Right atrium auricular region (tissue), 2 donors: ENCODE data around the gene TPD52L2. TPM values are rescaled to one million over a fixed set of nuclear protein-coding genes. Genes with fewer than 3 reads are reported as not detected.
"Not testable (repeated sequence)": the region's sequence is repeated elsewhere in the genome, so short reads cannot be mapped to it uniquely, and the experiment has no call there.

Source experiments
- DNase-seq: peaks from one replicate; pipeline ENCODE4 v3.0.0-alpha.2; 2019; ENCODE audit warnings: low spot score
- H3K27ac ChIP-seq, 2 donors: fragments of 200-600 bp; sonication (generic); 1 replicate in 1 of 2; 2 replicates in 1 of 2; pipeline ENCODE4 v1.5.1; 2016 to 2019
- H3K27me3 ChIP-seq, 2 donors: fragments of 200-600 bp; sonication (generic); one replicate each; pipeline versions ENCODE4 v1.5.1 to v1.6.0; 2017 to 2019
- H3K36me3 ChIP-seq: fragments of 200-600 bp; sonication (generic); one replicate; pipeline ENCODE4 v1.5.1; 2016
- H3K4me1 ChIP-seq, 2 donors: fragments of 200-600 bp; sonication (generic); one replicate each; pipeline versions ENCODE4 v1.5.1 to v1.6.0; 2017 to 2019
- H3K4me3 ChIP-seq, 2 donors: fragments of 200-600 bp; sonication (generic); 1 replicate in 1 of 2; 2 replicates in 1 of 2; pipeline ENCODE4 v1.5.1; 2017 to 2019; ENCODE audit warnings: mild to moderate bottlenecking in 1 of 2, moderate library complexity in 1 of 2
- H3K9me3 ChIP-seq, 2 donors: fragments of 200-600 bp; sonication (generic); one replicate each; pipeline ENCODE4 v1.5.1; 2019
- CTCF ChIP-seq, 2 donors: fragments of 200-600 bp; sonication (generic); IDR thresholded peaks; one replicate each; pipeline ENCODE4 v1.5.1; 2019; ENCODE audit warnings: antibody characterized with exemption in 2 of 2
- total RNA-seq, 2 donors: library from RNA; depleted of rRNA; stranded (reverse); fragments of >200 nt; gene quantifications; one replicate each; pipeline ENCODE4 v1.1.0, GENCODE V29; 2016

The TPD52L2 gene
- total RNA-seq, 2 donors from 2014 or later: 80.6 to 84.0 TPM

DNA sequence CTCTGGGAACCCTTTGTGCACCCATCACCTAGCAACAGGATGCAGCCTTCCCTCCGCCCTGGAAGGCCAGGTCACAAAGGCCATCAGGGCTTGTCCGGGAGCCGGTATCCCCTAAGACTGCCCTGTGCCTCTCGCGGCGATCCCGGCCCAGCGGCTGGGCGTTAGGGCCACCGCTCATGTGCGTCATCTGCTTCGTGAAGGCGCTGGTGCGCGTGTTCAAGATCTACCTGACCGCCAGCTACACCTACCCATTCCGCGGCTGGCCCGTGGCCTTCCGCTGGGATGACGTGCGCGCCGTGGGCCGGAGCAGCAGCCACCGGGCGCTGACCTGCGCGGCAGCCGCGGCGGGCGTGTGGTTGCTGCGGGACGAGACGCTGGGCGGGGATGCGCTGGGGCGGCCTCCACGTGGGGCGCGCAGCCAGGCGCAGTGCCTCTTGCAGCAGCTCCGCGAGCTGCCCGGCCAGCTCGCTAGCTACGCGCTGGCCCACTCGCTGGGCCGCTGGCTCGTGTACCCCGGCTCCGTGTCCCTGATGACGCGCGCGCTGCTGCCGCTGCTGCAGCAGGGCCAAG, 3.6 kb upstream of the TPD52L2 start, which contains the start of gene ABHD16B:
Gene ABHD16B, plus strand, starts transcription at position 134 of the 570 bp plus-strand sequence. Its CDS starts 43 bp downstream, at position 177.
- H3K36me3 ChIP-seq: peaks cover 8% of the 10 kb centered on the region
- no peak for TF ChIP-seq CTCF (IDR thresholded peaks at IDR 0.05)
- peaks cover 0 to 50% of the 10 kb centered on the region in 2 donors for H3K4me1 ChIP-seq
- DNase-seq: no peak
- no peak within 1 kb of the TSS for H3K27ac ChIP-seq
- H3K27me3 ChIP-seq: no peaks in the 10 kb centered on the region
- no peaks in the 10 kb centered on the region for H3K9me3 ChIP-seq
- H3K4me3 ChIP-seq: no peak within 1 kb of the TSS

GRCh38 chr20:63861981-63862901, 2.8 kb upstream of the TPD52L2 start:
- Histone ChIP-seq H3K4me1 (peaks cover 0 to 51% of the 10 kb centered on the region in 2 donors), H3K27ac (no peak overlapping the region), H3K4me3 (no peak overlapping the region), H3K36me3 (peaks cover 8% of the 10 kb centered on the region), H3K9me3 (no peaks in the 10 kb centered on the region), H3K27me3 (no peaks in the 10 kb centered on the region)
- no peak for TF ChIP-seq CTCF (IDR thresholded peaks at IDR 0.05)
- DNase-seq: no peak

GRCh38 chr20:63863021-63863797, 1.9 kb upstream of the TPD52L2 start:
- Histone ChIP-seq H3K27me3 (no peaks in the 10 kb centered on the region), H3K9me3 (no peaks in the 10 kb centered on the region), H3K4me1 (peaks cover 0 to 42% of the 10 kb centered on the region in 2 donors), H3K4me3 (peak overlapping the region in 1 of 2 donors; percentile 79), H3K27ac (peak overlapping the region; percentile 89 to 97), H3K36me3 (peaks cover 9% of the 10 kb centered on the region)
- no peak for DNase-seq
- no peak for TF ChIP-seq CTCF (IDR thresholded peaks at IDR 0.05)

DNA sequence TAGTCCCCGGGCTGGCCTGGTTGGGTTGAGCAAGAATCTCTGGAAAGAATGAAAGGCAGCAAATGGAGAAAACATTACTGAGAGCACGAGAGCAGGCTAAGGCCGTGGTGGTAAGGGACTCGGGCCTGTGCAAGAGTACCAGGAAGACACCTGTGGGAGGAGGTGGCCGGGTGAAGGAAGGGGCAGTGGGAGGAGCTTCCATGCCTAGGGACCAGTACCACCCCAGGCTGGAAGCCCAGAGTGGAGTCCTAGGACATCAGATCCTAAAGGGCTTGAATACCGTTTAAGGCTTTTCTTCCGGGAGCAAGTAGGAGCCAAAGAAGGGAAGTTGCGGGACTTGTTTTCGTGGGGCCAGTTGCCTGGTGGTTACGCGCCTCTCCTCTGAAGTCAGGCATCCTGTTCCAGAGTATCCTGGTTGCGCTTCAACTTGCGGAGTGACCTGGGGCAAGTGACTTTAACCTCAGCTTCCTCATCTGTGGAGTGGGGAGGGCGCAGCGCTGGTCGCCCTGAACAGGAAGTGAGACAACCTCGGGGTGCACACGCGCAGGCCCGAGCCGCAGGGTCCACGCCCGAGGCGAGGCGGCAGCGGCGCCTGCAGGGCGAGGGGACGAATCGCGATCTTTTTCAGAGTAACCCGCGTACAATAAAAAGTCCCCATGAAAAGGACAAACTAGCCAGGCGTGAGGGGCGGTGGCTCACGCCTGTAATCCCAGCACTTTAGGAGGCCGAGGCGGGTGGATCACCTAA, 1.1 kb upstream of the TPD52L2 start:
- peaks cover 0 to 34% of the 10 kb centered on the region in 2 donors for H3K4me1 ChIP-seq
- peak; percentile 71 to 90 for TF ChIP-seq CTCF (IDR thresholded peaks at IDR 0.05)
- H3K9me3 ChIP-seq: no peaks in the 10 kb centered on the region
- H3K36me3 ChIP-seq: peaks cover 17% of the 10 kb centered on the region
- no peaks in the 10 kb centered on the region for H3K27me3 ChIP-seq
- H3K27ac ChIP-seq: peak overlapping the region; percentile 89 to 97
- peak; percentile 94 for DNase-seq
- H3K4me3 ChIP-seq: peak overlapping the region; percentile 79 to 95

DNA sequence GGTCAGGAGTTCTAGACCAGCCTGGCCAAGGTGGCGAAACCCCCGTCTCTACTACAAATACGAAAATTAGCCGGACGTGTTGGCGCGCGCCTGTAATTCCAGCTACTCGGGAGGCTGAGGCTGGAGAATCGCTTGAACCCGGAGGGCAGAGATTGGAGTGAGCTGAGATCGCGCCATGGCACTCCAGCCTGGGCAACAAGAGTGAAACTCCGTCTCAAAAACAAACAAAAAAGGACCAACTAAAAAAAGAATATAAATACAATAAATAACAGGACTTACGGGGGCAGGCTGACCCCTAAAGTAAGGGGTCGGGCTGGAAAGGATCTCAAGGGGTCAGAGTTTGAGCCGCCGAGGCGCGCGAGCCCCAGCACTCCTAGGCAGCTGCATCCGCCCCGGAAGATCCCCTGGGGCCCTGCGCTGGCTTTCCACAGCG, 509 bp upstream of the TPD52L2 start:
- Histone ChIP-seq H3K27ac (peak overlapping the region; percentile 89 to 97), H3K4me1 (peaks cover 0 to 28% of the 10 kb centered on the region in 2 donors), H3K36me3 (peaks cover 22% of the 10 kb centered on the region), H3K9me3 (no peaks in the 10 kb centered on the region), H3K27me3 (no peaks in the 10 kb centered on the region), H3K4me3 (peak overlapping the region; percentile 79 to 95)
- DNase-seq: no peak
- TF ChIP-seq CTCF (IDR thresholded peaks at IDR 0.05): peak in 1 of 2 donors; percentile 24

DNA sequence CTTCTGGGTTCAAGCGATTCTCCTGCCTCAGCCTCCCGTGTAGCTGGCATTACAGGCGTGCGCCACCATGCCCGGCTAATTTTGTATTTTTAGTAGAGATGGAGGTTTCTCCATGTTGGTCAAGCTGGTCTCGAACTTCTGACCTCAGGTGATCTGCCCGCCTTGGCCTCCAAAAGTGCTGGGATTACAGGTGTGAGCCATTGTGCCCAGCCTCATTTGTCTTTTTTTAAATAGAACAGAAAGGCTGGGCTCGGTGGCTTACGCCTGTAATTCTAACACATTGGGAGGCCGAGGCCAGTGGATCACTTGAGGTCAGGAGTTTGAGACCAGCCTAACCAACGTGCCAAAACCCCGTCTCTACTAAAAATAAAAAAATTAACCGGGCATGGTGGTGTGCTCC, 2.0 kb downstream of the TPD52L2 start:
- H3K4me3 ChIP-seq, H3K27me3 ChIP-seq, H3K9me3 ChIP-seq, DNase-seq, H3K27ac ChIP-seq: not testable (repeated sequence)
- Histone ChIP-seq H3K4me1 (peaks cover 0 to 27% of the 10 kb centered on the region in 2 donors), H3K36me3 (peaks cover 44% of the 10 kb centered on the region)
